T-helper 2 cell treated with Interferon-gamma antibody and Interleukin-4, amounts not matched to agents 5 μg/mL and 100 μg/mL, for 36 hours (primary cell): ENCODE data around the gene DIAPH3.
"Not testable (repeated sequence)": the region's sequence is repeated elsewhere in the genome, so short reads cannot be mapped to it uniquely, and the experiment has no call there.

ENCODE experiments used
- DNase-seq: peaks from one replicate; pipeline ENCODE4 v3.0.0; 2021; ENCODE audit warnings: low spot score
- H3K27ac Mint-ChIP-seq: one replicate; pipeline ENCODE4 v1.8.0; 2021; ENCODE audit warnings: mild to moderate bottlenecking, mixed read lengths
- H3K27me3 Mint-ChIP-seq: one replicate; pipeline ENCODE4 v1.8.0; 2021; ENCODE audit warnings: low read depth, mixed read lengths
- H3K36me3 Mint-ChIP-seq: one replicate; pipeline ENCODE4 v1.8.0; 2021; ENCODE audit warnings: low read depth, mixed read lengths
- H3K4me1 Mint-ChIP-seq: one replicate; pipeline ENCODE4 v1.8.0; 2021; ENCODE audit warnings: low read depth, mixed read lengths
- H3K4me3 Mint-ChIP-seq: one replicate; pipeline ENCODE4 v1.8.0; 2022; ENCODE audit warnings: mild to moderate bottlenecking, moderate library complexity, mixed read lengths
- H3K9me3 Mint-ChIP-seq: one replicate; pipeline ENCODE4 v1.8.0; 2021; ENCODE audit warnings: mixed read lengths

Gene DIAPH3

GRCh38 chr13:60099631-60100420 lies 63.9 kb downstream of the DIAPH3 start:
- no peak overlapping the region for H3K27ac Mint-ChIP-seq
- peaks cover 16% of the 10 kb centered on the region for H3K36me3 Mint-ChIP-seq
- H3K27me3 Mint-ChIP-seq, result no peaks in the 10 kb centered on the region
- peaks cover 6% of the 10 kb centered on the region for H3K4me1 Mint-ChIP-seq
- H3K9me3 Mint-ChIP-seq, result peaks cover 3% of the 10 kb centered on the region
- no peak for DNase-seq
- H3K4me3 Mint-ChIP-seq, result no peak overlapping the region

- Mint-ChIP-seq H3K4me3 (no peak overlapping the region), H3K27ac (no peak overlapping the region), H3K9me3 (peaks cover 3% of the 10 kb centered on the region), H3K36me3 (peaks cover 22% of the 10 kb centered on the region), H3K27me3 (no peaks in the 10 kb centered on the region), H3K4me1 (peaks cover 7% of the 10 kb centered on the region)
- DNase-seq, result no peak
Observed at GRCh38 chr13:60095300-60095699, 68.4 kb downstream of the DIAPH3 start.

GRCh38 chr13:60094385-60095088 lies 69.2 kb downstream of the DIAPH3 start:
- Mint-ChIP-seq H3K27ac (no peak overlapping the region), H3K27me3 (no peaks in the 10 kb centered on the region), H3K4me3 (no peak overlapping the region), H3K9me3 (peaks cover 3% of the 10 kb centered on the region), H3K4me1 (peaks cover 3% of the 10 kb centered on the region), H3K36me3 (peaks cover 20% of the 10 kb centered on the region)
- DNase-seq, result no peak

- Mint-ChIP-seq H3K27ac (no peak overlapping the region), H3K27me3 (no peaks in the 10 kb centered on the region), H3K9me3 (peaks cover 3% of the 10 kb centered on the region), H3K4me3 (no peak overlapping the region), H3K36me3 (peaks cover 21% of the 10 kb centered on the region), H3K4me1 (peaks cover 3% of the 10 kb centered on the region)
- DNase-seq, result no peak
Observed at GRCh38 chr13:60093425-60094019, 70.2 kb downstream of the DIAPH3 start.

GRCh38 chr13:60091573-60091972 lies 72.2 kb downstream of the DIAPH3 start:
- DNase-seq, result no peak
- Mint-ChIP-seq H3K27me3 (no peaks in the 10 kb centered on the region), H3K4me3 (no peak overlapping the region), H3K4me1 (peaks cover 3% of the 10 kb centered on the region), H3K36me3 (peaks cover 21% of the 10 kb centered on the region), H3K9me3 (no peaks in the 10 kb centered on the region), H3K27ac (no peak overlapping the region)

- no peak for DNase-seq
- H3K9me3 Mint-ChIP-seq, result no peaks in the 10 kb centered on the region
- no peak overlapping the region for H3K27ac Mint-ChIP-seq
- no peak overlapping the region for H3K4me3 Mint-ChIP-seq
- H3K4me1 Mint-ChIP-seq, result peaks cover 3% of the 10 kb centered on the region
- H3K36me3 Mint-ChIP-seq, result peaks cover 24% of the 10 kb centered on the region
- no peaks in the 10 kb centered on the region for H3K27me3 Mint-ChIP-seq
Observed at GRCh38 chr13:60090574-60090973, 73.2 kb downstream of the DIAPH3 start.

GRCh38 chr13:60083780-60084179 lies 79.9 kb downstream of the DIAPH3 start:
- H3K36me3 Mint-ChIP-seq, result peaks cover 18% of the 10 kb centered on the region
- H3K27ac Mint-ChIP-seq, H3K27me3 Mint-ChIP-seq, DNase-seq, H3K9me3 Mint-ChIP-seq, H3K4me3 Mint-ChIP-seq, H3K4me1 Mint-ChIP-seq: not testable (repeated sequence)

- peaks cover 6% of the 10 kb centered on the region for H3K4me1 Mint-ChIP-seq
- H3K36me3 Mint-ChIP-seq, result peaks cover 13% of the 10 kb centered on the region
- H3K4me3 Mint-ChIP-seq, result no peak overlapping the region
- no peaks in the 10 kb centered on the region for H3K27me3 Mint-ChIP-seq
- H3K9me3 Mint-ChIP-seq, result peaks cover 5% of the 10 kb centered on the region
- DNase-seq, result no peak
- no peak overlapping the region for H3K27ac Mint-ChIP-seq
Observed at GRCh38 chr13:60080850-60081249, 82.9 kb downstream of the DIAPH3 start.

- no peak for DNase-seq
- Mint-ChIP-seq H3K9me3 (peaks cover 5% of the 10 kb centered on the region), H3K4me1 (peaks cover 6% of the 10 kb centered on the region), H3K27ac (no peak overlapping the region), H3K27me3 (no peaks in the 10 kb centered on the region), H3K36me3 (peaks cover 18% of the 10 kb centered on the region), H3K4me3 (no peak overlapping the region)
Observed at GRCh38 chr13:60078226-60078625, 85.5 kb downstream of the DIAPH3 start.

- no peak overlapping the region for H3K4me3 Mint-ChIP-seq
- no peak for DNase-seq
Observed at GRCh38 chr13:60075850-60076249, 87.9 kb downstream of the DIAPH3 start.

GRCh38 chr13:60074397-60074796 lies 89.3 kb downstream of the DIAPH3 start:
- no peak overlapping the region for H3K4me3 Mint-ChIP-seq
- peaks cover 17% of the 10 kb centered on the region for H3K9me3 Mint-ChIP-seq
- H3K36me3 Mint-ChIP-seq, result peaks cover 23% of the 10 kb centered on the region
- no peak for DNase-seq
- no peaks in the 10 kb centered on the region for H3K27me3 Mint-ChIP-seq
- H3K27ac Mint-ChIP-seq, result no peak overlapping the region
- peaks cover 4% of the 10 kb centered on the region for H3K4me1 Mint-ChIP-seq

More at GRCh38 chr13:60075850-60076249, 87.9 kb downstream of the DIAPH3 start:
- no peaks in the 10 kb centered on the region for H3K27me3 Mint-ChIP-seq
- H3K27ac Mint-ChIP-seq, result no peak overlapping the region
- peaks cover 4% of the 10 kb centered on the region for H3K4me1 Mint-ChIP-seq
- H3K9me3 Mint-ChIP-seq, result peaks cover 9% of the 10 kb centered on the region
- peaks cover 18% of the 10 kb centered on the region for H3K36me3 Mint-ChIP-seq

- Mint-ChIP-seq H3K4me1 (peaks cover 6% of the 10 kb centered on the region), H3K36me3 (peaks cover 21% of the 10 kb centered on the region), H3K4me3 (no peak overlapping the region), H3K9me3 (peaks cover 11% of the 10 kb centered on the region), H3K27ac (no peak overlapping the region), H3K27me3 (no peaks in the 10 kb centered on the region)
- no peak for DNase-seq
Observed at GRCh38 chr13:60066226-60066625, 97.5 kb downstream of the DIAPH3 start.

GRCh38 chr13:60062502-60062901 lies 101.2 kb downstream of the DIAPH3 start:
- Mint-ChIP-seq H3K27ac (no peak overlapping the region), H3K27me3 (no peaks in the 10 kb centered on the region), H3K9me3 (no peaks in the 10 kb centered on the region), H3K36me3 (peaks cover 9% of the 10 kb centered on the region), H3K4me1 (peaks cover 6% of the 10 kb centered on the region), H3K4me3 (no peak overlapping the region)
- DNase-seq, result no peak

- Mint-ChIP-seq H3K27me3 (no peaks in the 10 kb centered on the region), H3K4me1 (peaks cover 6% of the 10 kb centered on the region), H3K4me3 (no peak overlapping the region), H3K9me3 (no peaks in the 10 kb centered on the region), H3K36me3 (peaks cover 9% of the 10 kb centered on the region), H3K27ac (no peak overlapping the region)
- DNase-seq, result no peak
Observed at GRCh38 chr13:60061737-60062136, 102.0 kb downstream of the DIAPH3 start.
